Keratinocyte (primary cell): ENCODE data around the gene F7. TPM values are rescaled to one million over a fixed set of nuclear protein-coding genes. Genes with fewer than 3 reads are reported as not detected.
"Not testable (repeated sequence)": the region's sequence is repeated elsewhere in the genome, so short reads cannot be mapped to it uniquely, and the experiment has no call there.

Source experiments
- DNase-seq: peaks from one replicate; pipeline ENCODE4 v3.0.0-alpha.2; 2011; ENCODE audit warnings: low read depth, missing footprints, low spot score
- FAIRE-seq: peaks from 2 replicates; lab custom pipeline; 2011; peaks lifted over from hg19 to GRCh38; lab: Jason Lieb, UNC
- H2AFZ ChIP-seq: 2 replicates; pipeline ENCODE4 v1.6.0; 2012; ENCODE audit warnings: low read length, control low read depth, inconsistent platforms; ENCODE audit not compliant: control insufficient read depth
- H3K27ac ChIP-seq: 2 replicates; pipeline ENCODE4 v1.5.1; 2011; ENCODE audit warnings: low read length; ENCODE audit not compliant: control insufficient read depth, insufficient read depth
- H3K27me3 ChIP-seq: 3 replicates; pipeline ENCODE4 v1.6.0; 2011; ENCODE audit warnings: low read length; ENCODE audit not compliant: control insufficient read depth, insufficient read depth; ENCODE audit errors: extremely low read depth
- H3K36me3 ChIP-seq, 2 experiments: 2 replicates in 1 of 2; 3 replicates in 1 of 2; pipeline ENCODE4 v1.5.1; 2011; ENCODE audit warnings: low read length in 2 of 2, mild to moderate bottlenecking in 1 of 2; ENCODE audit not compliant: control insufficient read depth in 2 of 2, insufficient read depth in 2 of 2; ENCODE audit errors: extremely low read depth in 1 of 2
- H3K4me1 ChIP-seq: 3 replicates; pipeline ENCODE4 v1.5.1; 2011; ENCODE audit warnings: low read length; ENCODE audit not compliant: control insufficient read depth, insufficient read depth; ENCODE audit errors: extremely low read depth
- H3K4me2 ChIP-seq: 3 replicates; pipeline ENCODE4 v1.6.0; 2011; ENCODE audit warnings: low read depth, low read length; ENCODE audit not compliant: control insufficient read depth, insufficient read depth; ENCODE audit errors: extremely low read depth
- H3K4me3 ChIP-seq, 3 experiments: fragments of 200-600 bp in 1 of 3; sonication (generic) in 1 of 3; 2 replicates in 2 of 3; 3 replicates in 1 of 3; pipeline ENCODE4 v1.5.1; 2011 to 2016; ENCODE audit warnings: low read length in 3 of 3, mild to moderate bottlenecking in 3 of 3, control low read depth in 2 of 3, inconsistent platforms in 1 of 3, low read depth in 1 of 3, mixed read lengths in 1 of 3, mixed run types in 1 of 3, moderate library complexity in 1 of 3; ENCODE audit not compliant: control insufficient read depth in 2 of 3, insufficient read depth in 2 of 3; ENCODE audit errors: extremely low read depth in 1 of 3
- H3K79me2 ChIP-seq: 2 replicates; pipeline ENCODE4 v1.6.0; 2012; ENCODE audit warnings: low read length; ENCODE audit not compliant: control insufficient read depth, insufficient read depth
- H3K9ac ChIP-seq: 3 replicates; pipeline ENCODE4 v1.6.0; 2011; ENCODE audit warnings: low read length; ENCODE audit not compliant: control insufficient read depth, insufficient read depth; ENCODE audit errors: extremely low read depth
- H3K9me1 ChIP-seq: 3 replicates; pipeline ENCODE4 v1.6.0; 2011; ENCODE audit warnings: low read length; ENCODE audit not compliant: control insufficient read depth, insufficient read depth; ENCODE audit errors: extremely low read depth
- H3K9me3 ChIP-seq: 2 replicates; pipeline ENCODE4 v1.5.1; 2012; ENCODE audit warnings: low read depth, low read length; ENCODE audit not compliant: control insufficient read depth
- H4K20me1 ChIP-seq: 3 replicates; pipeline ENCODE4 v1.6.0; 2011; ENCODE audit warnings: low read length; ENCODE audit not compliant: control insufficient read depth, insufficient read depth; ENCODE audit errors: extremely low read depth
- EZH2 ChIP-seq: IDR thresholded peaks from one replicate; pipeline ENCODE4 v1.6.1; 2012; ENCODE audit warnings: inconsistent platforms, mild to moderate bottlenecking, low read length, moderate library complexity
- dilution Hi-C: fragments of 300-500 bp; cut with MboI; formaldehyde crosslinking; loops from one replicate; pipeline ENCODE4 v1.7.0; 2020; ENCODE audit warnings: low sequenced_read_pairs; ENCODE audit not compliant: extremely low pct_ligation_motif_present
- polyA plus RNA-seq, 5 experiments: library from polyadenylated mRNA; depleted of rRNA in 3 of 5; stranded (reverse) in 3 of 5; stranded (forward) in 1 of 5; unstranded in 1 of 5; fragments of >200 nt; gene quantifications; 1 replicate in 1 of 5; 2 replicates in 3 of 5; 3 replicates in 1 of 5; pipeline versions ENCODE4 v1.2.1 to v1.2.3, GENCODE V29; 2011 to 2012; ENCODE audit warnings: missing spikeins in 2 of 5, low read depth in 1 of 5, low replicate concordance in 1 of 5
- TF ChIP-seq, protein P1 (sequence below), 3 experiments: IDR thresholded peaks in 1 of 3; conservative IDR thresholded peaks in 1 of 3; optimal IDR thresholded peaks in 1 of 3; 2 replicates in 2 of 3; 3 replicates in 1 of 3; pipeline versions ENCODE3 to v1.5.1; 2011; ENCODE audit warnings: low read length in 3 of 3, mild to moderate bottlenecking in 3 of 3, moderate library complexity in 2 of 3, control low read depth in 1 of 3, inconsistent platforms in 1 of 3; ENCODE audit not compliant: insufficient read depth in 2 of 3; ENCODE audit errors: extremely low read depth in 1 of 3

F7 gene
- polyA plus RNA-seq, 1 donor (not counting 4 experiments of a cell fraction or from before 2014, with no cell fraction given): not detected

DNA sequence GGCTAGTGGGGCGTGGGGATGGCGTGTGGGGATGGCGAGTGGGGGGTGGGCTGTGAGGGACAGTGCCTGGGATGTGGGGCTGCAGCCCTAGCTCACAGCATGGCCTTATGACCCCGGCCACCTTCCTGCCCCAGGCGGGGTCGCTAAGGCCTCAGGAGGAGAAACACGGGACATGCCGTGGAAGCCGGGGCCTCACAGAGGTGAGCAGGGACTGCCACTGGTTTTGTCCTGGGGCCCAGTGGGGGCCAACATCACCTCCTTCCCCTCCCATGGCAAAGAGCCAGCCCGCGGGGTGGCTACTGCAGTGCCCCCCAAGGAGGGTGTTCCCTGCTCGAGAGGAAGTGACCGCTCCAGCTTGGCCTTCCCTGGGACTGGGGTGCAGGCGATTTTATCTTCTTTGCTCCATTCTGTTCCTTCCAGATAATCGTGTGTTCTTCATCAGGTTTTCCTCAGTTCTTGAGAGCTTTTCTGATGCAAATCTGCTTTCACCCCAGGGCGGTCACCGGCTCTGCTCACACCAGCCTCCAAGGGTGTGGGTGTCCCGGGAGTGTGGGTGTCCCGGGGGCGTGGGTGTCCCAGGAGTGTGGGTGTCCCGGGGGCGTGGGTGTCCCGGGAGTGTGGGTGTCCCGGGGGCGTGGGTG, 1.2 kb downstream of the F7 start:
- Histone ChIP-seq H3K9ac (no peak overlapping the region), H2AFZ (no peak overlapping the region), H4K20me1 (no peaks in the 10 kb centered on the region), H3K9me1 (no peaks in the 10 kb centered on the region), H3K27ac (no peak overlapping the region), H3K4me3 (no peak overlapping the region), H3K9me3 (no peaks in the 10 kb centered on the region), H3K27me3 (peaks cover 30% of the 10 kb centered on the region), H3K79me2 (no peaks in the 10 kb centered on the region), H3K4me1 (no peaks in the 10 kb centered on the region), H3K4me2 (no peak overlapping the region), H3K36me3 (no peaks in the 10 kb centered on the region)
- FAIRE-seq (no peak), DNase-seq (no peak)
- dilution Hi-C loops: no loop called here
- TF ChIP-seq EZH2: no peak
- TF ChIP-seq, protein P1, sequence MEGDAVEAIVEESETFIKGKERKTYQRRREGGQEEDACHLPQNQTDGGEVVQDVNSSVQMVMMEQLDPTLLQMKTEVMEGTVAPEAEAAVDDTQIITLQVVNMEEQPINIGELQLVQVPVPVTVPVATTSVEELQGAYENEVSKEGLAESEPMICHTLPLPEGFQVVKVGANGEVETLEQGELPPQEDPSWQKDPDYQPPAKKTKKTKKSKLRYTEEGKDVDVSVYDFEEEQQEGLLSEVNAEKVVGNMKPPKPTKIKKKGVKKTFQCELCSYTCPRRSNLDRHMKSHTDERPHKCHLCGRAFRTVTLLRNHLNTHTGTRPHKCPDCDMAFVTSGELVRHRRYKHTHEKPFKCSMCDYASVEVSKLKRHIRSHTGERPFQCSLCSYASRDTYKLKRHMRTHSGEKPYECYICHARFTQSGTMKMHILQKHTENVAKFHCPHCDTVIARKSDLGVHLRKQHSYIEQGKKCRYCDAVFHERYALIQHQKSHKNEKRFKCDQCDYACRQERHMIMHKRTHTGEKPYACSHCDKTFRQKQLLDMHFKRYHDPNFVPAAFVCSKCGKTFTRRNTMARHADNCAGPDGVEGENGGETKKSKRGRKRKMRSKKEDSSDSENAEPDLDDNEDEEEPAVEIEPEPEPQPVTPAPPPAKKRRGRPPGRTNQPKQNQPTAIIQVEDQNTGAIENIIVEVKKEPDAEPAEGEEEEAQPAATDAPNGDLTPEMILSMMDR (optimal IDR thresholded peaks at IDR 0.05 in 1 of 3, IDR thresholded peaks at IDR 0.05 in 1 of 3, conservative IDR thresholded peaks at IDR 0.05 in 1 of 3; ENCODE audit: extremely low read depth in 1 of 3, insufficient read depth in 2 of 3, low read length in 3 of 3): no peak

DNA sequence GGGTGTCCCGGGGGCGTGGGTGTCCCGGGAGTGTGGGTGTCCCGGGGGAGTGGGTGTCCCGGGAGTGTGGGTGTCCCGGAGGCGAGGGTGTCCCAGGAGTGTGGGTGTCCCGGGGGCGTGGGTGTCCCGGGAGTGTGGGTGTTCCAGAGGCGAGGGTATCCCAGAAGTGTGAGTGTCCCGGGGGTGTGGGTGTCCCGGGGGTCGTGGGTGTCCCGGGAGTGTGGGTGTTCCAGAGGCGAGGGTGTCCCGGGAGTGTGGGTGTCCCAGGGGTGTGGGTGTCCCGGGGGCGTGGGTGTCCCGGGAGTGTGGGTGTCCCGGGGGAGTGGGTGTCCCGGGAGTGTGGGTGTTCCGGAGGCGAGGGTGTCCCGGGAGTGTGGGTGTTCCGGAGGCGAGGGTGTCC, 2.9 kb downstream of the F7 start:
- DNase-seq, H3K79me2 ChIP-seq, H3K9me3 ChIP-seq, H4K20me1 ChIP-seq, H3K36me3 ChIP-seq, H3K4me3 ChIP-seq, dilution Hi-C loops, FAIRE-seq, H2AFZ ChIP-seq, H3K4me1 ChIP-seq, H3K27ac ChIP-seq, H3K9me1 ChIP-seq, H3K4me2 ChIP-seq, H3K9ac ChIP-seq: not testable (repeated sequence)
- H3K27me3 ChIP-seq: peaks cover 37% of the 10 kb centered on the region
